Right lobe of liver (tissue), 6 donors: ENCODE measurements around the gene SPATC1L. TPM values are rescaled to one million over a fixed set of nuclear protein-coding genes. Genes with fewer than 3 reads are reported as not detected.
A peak's percentile ranks its signal among the peaks of the same experiment; 100 is the strongest.

Experiments
- ATAC-seq, 4 donors: fragments of 200-7000 bp; cut with Tn5 transposase; one replicate each; pipeline ENCODE4 v1.9.1; 2020; ENCODE audit warnings: mild to moderate bottlenecking in 4 of 4, moderate library complexity in 4 of 4
- DNase-seq, 3 donors: peaks; one replicate each; pipeline ENCODE4 v3.0.0-alpha.2; 2020
- H3K27ac ChIP-seq, 3 donors: fragments of 200-600 bp; one replicate each; pipeline ENCODE4 v1.8.0; 2022
- H3K27me3 ChIP-seq, 2 donors: fragments of 200-600 bp; one replicate each; pipeline ENCODE4 v1.8.0; 2022
- H3K36me3 ChIP-seq, 4 donors: fragments of 200-600 bp; sonication (generic) in 1 of 4; one replicate each; pipeline versions ENCODE4 v1.5.1 to v1.8.0; 2017 to 2022; ENCODE audit warnings: control low read depth in 1 of 4
- H3K4me1 ChIP-seq, 4 donors: fragments of 200-600 bp; sonication (generic) in 1 of 4; one replicate each; pipeline versions ENCODE4 v1.5.1 to v1.8.0; 2017 to 2022; ENCODE audit warnings: control low read depth in 1 of 4
- H3K4me3 ChIP-seq, 3 donors: fragments of 200-600 bp; one replicate each; pipeline ENCODE4 v1.8.0; 2022
- H3K9me3 ChIP-seq, 4 donors: fragments of 200-600 bp; sonication (generic) in 1 of 4; one replicate each; pipeline versions ENCODE4 v1.5.1 to v1.8.0; 2017 to 2022; ENCODE audit warnings: control low read depth in 1 of 4
- CTCF ChIP-seq, 4 donors: fragments of 200-600 bp in 3 of 4; fragments of 450-650 bp in 1 of 4; IDR thresholded peaks; one replicate each; pipeline versions ENCODE4 v1.5.1 to v1.8.0; 2016 to 2022; ENCODE audit warnings: antibody characterized with exemption in 4 of 4, mild to moderate bottlenecking in 2 of 4
- POLR2A ChIP-seq: fragments of 450-650 bp; IDR thresholded peaks from one replicate; pipeline ENCODE4 v1.6.1; 2017; ENCODE audit warnings: antibody characterized with exemption, mild to moderate bottlenecking
- WGBS: methylation state at CpG from one replicate; pipeline ENCODE4 v1.1.6; 2018; ENCODE audit warnings: low coverage, low lambda C conversion rate; ENCODE audit not compliant: insufficient coverage; ENCODE audit errors: missing lambda C conversion rate; 5-methylcytosine and 5-hydroxymethylcytosine counted together
- intact Hi-C, 2 donors: fragments of 100-400 bp; cut with DNase I; formaldehyde crosslinking; loops; one replicate each; pipeline versions ENCODE4 v1.11.2 to v1.14.1; 2022
- total RNA-seq, 6 experiments: library from RNA; depleted of rRNA in 2 of 6; stranded (reverse); fragments of >200 nt in 2 of 6; fragmentation: NEBNext Ultra II Directional in 3 of 6; extraction: Animal tissue kit (Norgen Biotek cat#: 25700) in 3 of 6; gene quantifications; one replicate each; pipeline versions ENCODE4 v1.1.0 to v1.2.4, GENCODE V29; 2016 to 2023
- donor health status: DM: no; HTN: yes; CAD: no.
- donor health status: DM: no; HTN: no; CAD: no.
- donor health status: DM: no; HTN: no; CAD: no.
- donor health status: DM: no; HTN: yes; CAD: no.
- donor health status: DM: no; HTN: yes; CAD: no.

SPATC1L gene
- total RNA-seq, 6 experiments from 2014 or later, result 0.31 to 1.7 (median 0.51) TPM; not detected in 2

GRCh38 chr21:46208761-46209721, 24.8 kb upstream of the SPATC1L start:
- Histone ChIP-seq H3K27me3 (no peaks in the 10 kb centered on the region), H3K4me3 (no peak overlapping the region), H3K36me3 (peaks cover 0 to 92% (median 21%) of the 10 kb centered on the region in 4 donors), H3K4me1 (no peaks in the 10 kb centered on the region), H3K9me3 (no peaks in the 10 kb centered on the region), H3K27ac (no peak overlapping the region)
- intact Hi-C loops, result no loop called here
- ATAC-seq (no peak), DNase-seq (peak in 1 of 3 donors; percentile 16)
- TF ChIP-seq CTCF (IDR thresholded peaks at IDR 0.05) (no peak), POLR2A (no peak)
- 96% methylated on average over 8 of the region's 23 CpGs for WGBS

- no peaks in the 10 kb centered on the region for H3K4me1 ChIP-seq
- no peak for ATAC-seq
- H3K9me3 ChIP-seq, result no peaks in the 10 kb centered on the region
- H3K4me3 ChIP-seq, result no peak overlapping the region
- H3K36me3 ChIP-seq, result peaks cover 0 to 92% (median 16%) of the 10 kb centered on the region in 4 donors
- intact Hi-C loops, result no loop called here
- no peak overlapping the region for H3K27ac ChIP-seq
- DNase-seq, result peak in 1 of 3 donors; percentile 14
- TF ChIP-seq POLR2A, result no peak
- TF ChIP-seq CTCF (IDR thresholded peaks at IDR 0.05), result no peak
- no peaks in the 10 kb centered on the region for H3K27me3 ChIP-seq
- no CpG with 5 or more reads among the region's 27 CpGs for WGBS
Observed at GRCh38 chr21:46207920-46208591, 23.8 kb upstream of the SPATC1L start.

- no peak for TF ChIP-seq CTCF (IDR thresholded peaks at IDR 0.05)
- no peak for TF ChIP-seq POLR2A
- intact Hi-C loops, result no loop called here
- Histone ChIP-seq H3K36me3 (peaks cover 0 to 91% (median 14%) of the 10 kb centered on the region in 4 donors), H3K4me1 (no peaks in the 10 kb centered on the region), H3K27ac (no peak overlapping the region), H3K9me3 (no peaks in the 10 kb centered on the region), H3K27me3 (no peaks in the 10 kb centered on the region), H3K4me3 (no peak overlapping the region)
- peak in 1 of 3 donors; percentile 12 for DNase-seq
- WGBS, result no CpG with 5 or more reads among the region's 21 CpGs
- ATAC-seq, result no peak
Observed at GRCh38 chr21:46207006-46207919, 23.0 kb upstream of the SPATC1L start.
